GM21825 (cell line): ENCODE results near the gene ZNF576.
"Not testable (repeated sequence)": the region's sequence is repeated elsewhere in the genome, so short reads cannot be mapped to it uniquely, and the experiment has no call there.

Experiments
- ATAC-seq: cut with Tn5 transposase; IDR thresholded peaks from one replicate; pipeline ENCODE4 v1.9.1; 2021; ENCODE audit warnings: mild to moderate bottlenecking, moderate library complexity; ENCODE audit not compliant: unreplicated experiment

ZNF576 gene

DNA sequence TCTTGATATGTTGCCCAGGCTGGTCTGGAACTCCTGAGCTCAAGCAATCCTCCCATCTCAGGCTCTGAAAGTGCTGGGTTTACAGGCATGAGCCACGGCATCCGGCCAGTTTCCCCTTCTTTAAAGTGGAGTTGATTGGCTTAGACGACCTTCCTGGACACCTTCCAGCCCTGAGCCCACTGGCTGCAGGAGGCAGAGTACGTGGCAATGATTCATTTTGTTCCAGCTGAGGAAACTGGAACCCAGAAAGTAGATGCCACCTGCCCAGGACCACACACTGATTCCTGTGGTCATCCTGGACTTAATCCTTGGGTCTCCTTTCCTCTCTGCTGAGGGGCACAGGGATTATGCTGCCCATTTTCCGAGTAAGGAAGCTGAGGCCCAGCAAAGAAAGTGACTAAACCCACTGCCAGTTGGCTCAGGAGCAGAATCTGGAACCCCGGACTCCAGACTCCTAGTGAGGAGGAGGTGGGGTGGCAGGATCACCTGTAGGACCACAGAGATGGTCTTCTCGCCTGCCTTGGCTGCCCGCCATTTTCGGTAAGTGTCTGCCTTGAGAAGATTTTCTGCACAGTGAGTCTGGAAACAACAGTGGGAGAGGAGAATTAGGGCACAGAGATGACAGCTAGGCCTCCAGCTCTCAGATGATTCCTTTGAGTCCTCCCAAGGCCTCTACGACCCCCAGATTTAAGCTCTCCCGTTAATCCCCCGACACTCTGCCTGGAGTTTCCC is 21.8 kb upstream of the ZNF576 start:
- ATAC-seq = no peak

DNA sequence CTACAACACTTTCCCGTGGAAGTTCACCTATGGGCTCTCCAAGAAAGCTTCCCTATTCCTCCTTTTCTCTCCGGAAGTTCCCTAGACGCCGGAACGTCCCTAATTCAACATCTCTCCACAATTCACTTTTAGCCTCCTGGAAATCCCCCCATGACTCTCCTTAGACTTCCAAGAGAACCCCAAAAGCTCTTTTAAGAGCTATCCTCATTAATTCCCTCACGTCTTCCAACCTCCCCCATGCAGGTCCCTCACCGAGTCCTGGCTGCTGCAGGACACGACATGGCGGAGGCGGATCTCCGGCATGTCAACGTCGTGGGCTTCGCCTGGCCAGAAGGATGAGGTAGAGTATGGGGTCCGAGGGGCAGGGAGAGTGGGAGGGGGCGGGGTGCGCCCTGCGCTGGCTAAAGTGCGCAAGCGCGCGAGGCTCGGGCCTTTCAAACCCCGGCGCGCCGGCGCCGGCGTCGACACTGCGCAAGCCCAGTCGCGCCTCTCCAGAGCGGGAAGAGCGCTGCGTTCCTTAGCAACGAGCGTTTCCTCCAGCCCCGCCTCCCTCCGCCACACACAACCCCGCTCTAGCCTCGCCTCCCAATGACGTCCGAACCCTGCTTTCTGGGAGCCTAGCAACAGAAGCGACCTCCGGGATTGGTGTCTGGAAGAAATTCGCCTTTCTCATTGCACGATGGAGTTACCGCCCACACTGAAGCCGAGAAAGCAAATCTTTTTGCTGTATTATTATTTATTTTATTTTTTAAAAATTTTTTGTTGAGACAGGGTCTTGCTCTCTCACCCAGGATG is 21.0 kb upstream of the ZNF576 start, which contains the start of the genes PINLYP and XRCC1:
TSS of gene PINLYP (plus strand) at position 646 of the 795 bp plus-strand sequence. CDS start 1,391 bp downstream, outside the sequence.
TSS of gene XRCC1 (minus strand) at position 372 of the 795 bp plus-strand sequence. CDS start at position 303, 69 bp downstream.
- peak; percentile 92 for ATAC-seq

DNA sequence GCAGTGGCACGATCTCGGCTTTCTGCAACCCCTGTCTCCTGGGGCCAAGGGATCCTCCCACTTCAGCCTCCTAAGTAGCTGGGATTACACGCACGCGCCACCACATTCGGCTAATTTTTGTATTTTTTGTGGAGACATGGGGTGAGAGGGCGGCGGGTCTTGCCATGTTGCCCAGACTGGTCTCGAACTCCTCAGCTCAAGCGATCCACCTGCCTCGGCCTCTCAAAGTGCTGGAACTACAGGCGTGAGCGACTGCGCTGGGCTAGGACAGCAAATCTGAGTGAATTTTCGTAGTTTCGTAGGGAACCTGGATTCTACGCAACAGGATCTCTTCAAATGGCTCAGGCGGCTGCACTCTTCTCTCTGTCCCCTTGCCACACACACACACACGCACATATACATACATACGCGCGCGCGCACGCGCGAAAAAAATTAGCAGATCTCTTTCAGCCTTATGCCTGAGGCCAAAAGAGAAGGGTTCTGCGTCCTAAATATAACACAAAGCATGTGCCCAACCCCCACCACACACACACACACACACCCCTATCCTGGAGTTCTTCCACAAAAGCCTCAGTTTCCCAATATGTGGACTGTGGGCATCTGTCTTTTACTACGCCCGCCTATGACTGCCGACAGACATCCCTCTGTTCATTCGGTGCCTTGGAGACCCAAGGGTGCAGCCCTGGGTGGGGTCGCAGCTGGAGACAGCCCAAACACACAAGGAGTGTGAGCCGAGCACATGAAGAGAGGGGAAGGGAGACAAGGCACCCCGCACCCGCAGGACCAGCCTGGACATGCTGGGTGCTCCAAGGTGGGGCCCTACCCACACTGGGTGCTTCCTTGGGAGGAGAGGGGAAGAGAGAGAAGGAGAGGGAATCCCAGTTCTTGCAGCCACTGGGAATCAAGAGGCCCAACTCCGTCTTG is 20.2 kb upstream of the ZNF576 start:
- no peak for ATAC-seq

DNA sequence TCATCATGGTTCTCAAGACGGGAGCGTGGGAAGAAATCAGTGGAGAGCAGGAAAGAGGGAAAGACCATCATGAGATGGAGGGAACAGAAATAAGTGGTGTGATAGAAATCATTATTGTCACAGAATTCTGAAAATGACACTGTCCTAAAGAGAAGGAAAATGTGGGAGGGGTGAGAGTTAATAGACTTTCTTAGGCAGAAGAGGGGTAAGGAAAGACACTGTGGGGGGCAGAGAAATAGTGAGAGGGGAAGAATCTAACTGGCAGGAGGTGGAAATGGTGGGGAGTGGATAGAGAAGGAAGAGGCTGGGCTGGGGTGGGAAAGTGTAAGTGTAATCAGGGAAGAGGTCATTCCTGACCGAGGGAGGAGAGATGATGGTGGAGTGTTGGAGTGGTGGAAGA is 17.6 kb upstream of the ZNF576 start:
- ATAC-seq = no peak

DNA sequence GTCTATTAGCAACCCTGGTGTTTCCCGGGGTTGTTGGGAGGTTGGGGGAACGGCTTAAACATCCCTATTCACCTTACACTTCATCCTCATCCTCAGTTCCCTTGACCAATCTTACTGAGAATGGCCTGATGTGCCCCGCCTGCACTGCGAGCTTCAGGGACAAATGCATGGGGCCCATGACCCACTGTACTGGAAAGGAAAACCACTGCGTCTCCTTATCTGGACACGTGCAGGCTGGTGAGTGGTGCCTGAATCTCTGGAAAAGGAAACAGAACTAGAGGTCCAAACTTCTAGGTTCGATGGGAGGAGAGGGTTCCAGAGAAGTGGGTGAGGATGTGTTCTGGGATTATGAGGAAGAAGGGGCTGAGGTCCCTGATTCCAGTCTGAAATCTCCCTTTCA is 14.9 kb upstream of the ZNF576 start:
- ATAC-seq = no peak

GRCh38 chr19:43582495-43582894 is 13.9 kb upstream of the ZNF576 start:
- ATAC-seq = no peak

DNA sequence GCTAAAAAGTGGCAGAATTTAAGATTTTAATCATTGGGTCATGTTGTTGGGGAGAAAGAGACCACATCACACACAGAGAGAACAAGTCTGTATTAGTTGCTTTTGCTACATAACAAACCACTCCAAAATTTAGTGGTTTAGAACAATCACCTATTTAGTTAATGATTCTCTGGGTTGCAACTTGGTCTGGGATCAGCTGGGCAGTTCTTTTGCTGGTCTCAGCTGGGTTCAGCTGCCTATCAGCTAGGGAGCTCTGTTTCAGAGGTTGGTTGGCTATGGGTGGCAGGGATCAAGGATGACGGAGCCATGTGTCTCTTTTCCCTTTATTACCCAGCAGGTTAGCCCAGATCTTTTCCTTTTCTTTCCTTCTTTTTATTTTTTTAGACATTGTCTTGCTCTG is 11.9 kb upstream of the ZNF576 start:
- ATAC-seq = no peak

DNA sequence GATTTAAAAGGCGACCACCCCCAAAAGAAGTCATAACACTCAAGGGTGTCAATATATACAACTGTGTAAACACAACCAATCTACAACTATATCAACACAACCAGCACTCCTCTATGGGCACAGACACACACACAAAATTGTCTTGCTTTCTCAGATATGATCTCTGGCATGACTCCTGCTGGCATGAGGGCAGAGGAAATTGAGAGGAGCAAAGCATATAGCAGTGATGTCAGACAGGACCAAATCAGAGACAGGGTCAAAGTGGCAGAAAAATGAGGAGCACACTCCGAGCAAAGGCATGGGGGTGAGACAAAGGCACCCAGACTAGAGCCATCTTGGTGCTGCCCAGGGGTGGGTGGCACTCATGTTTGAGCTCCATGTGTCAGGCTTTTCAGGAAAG is 10.0 kb upstream of the ZNF576 start:
- ATAC-seq = no peak

- not testable (repeated sequence) for ATAC-seq
Observed at GRCh38 chr19:43587029-43587428, 9.4 kb upstream of the ZNF576 start.

DNA sequence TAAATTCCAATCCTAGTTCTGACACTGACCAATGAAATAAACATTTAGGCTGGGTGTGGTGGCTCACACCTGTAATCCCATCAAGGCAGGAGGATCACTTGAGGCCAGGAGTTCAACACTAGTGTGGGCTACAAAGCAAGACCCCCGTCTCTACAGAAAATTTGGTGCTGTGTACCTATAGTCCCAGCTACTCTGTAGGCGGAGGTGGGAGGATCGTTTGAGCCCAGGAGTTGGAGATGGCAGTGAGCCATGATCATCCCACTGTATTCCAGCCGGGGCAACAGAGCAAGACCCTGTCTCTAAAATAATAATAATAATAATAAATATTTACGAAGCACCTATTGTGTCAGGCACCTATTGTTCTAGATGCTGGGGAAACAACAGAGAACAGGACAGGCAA is 7.1 kb upstream of the ZNF576 start:
- ATAC-seq = no peak

GRCh38 chr19:43589678-43590077 is 6.7 kb upstream of the ZNF576 start:
- ATAC-seq = no peak

DNA sequence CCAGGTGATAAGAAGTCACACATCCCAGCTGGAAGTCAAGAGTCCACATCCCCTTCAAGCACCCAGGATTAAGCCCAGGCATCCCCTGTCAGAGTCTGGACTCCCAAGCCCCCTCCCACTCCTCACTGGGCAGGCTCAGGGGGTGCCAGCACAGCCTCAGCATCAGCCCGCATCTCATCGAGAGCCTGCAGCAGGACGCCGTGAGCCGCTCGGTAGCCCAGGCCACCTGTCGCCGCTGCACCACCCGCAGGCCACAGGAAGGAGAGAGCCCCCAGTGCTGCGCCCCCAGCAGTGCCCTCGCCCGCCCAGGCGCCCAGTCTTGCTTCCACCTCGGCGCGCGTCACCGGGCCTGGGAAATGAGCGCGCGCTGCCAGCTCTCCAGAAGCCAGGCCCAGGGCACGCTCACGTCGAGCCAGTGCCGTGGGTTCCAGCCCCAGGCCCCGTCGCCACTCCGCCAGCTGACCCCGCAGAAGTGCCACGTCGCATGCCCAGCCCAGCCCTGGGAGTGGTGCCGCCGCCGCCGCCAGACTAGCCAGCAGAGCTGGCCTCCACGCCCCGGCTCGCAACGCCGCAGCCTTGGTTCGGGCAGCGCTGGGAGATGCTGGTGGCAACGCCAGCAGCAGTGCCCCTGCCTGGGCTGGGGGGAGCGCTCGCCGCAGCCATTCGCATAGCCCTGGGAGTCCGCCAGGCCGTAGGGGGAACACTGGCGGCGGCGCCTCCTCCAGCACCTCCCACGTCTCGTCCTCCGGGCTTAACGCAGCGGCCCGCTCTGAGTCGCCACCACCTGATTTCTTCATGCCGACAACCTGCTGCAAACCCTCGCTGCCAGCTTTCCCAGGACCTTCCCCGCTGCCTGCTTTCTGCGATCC is 4.3 kb upstream of the ZNF576 start:
- ATAC-seq = no peak

DNA sequence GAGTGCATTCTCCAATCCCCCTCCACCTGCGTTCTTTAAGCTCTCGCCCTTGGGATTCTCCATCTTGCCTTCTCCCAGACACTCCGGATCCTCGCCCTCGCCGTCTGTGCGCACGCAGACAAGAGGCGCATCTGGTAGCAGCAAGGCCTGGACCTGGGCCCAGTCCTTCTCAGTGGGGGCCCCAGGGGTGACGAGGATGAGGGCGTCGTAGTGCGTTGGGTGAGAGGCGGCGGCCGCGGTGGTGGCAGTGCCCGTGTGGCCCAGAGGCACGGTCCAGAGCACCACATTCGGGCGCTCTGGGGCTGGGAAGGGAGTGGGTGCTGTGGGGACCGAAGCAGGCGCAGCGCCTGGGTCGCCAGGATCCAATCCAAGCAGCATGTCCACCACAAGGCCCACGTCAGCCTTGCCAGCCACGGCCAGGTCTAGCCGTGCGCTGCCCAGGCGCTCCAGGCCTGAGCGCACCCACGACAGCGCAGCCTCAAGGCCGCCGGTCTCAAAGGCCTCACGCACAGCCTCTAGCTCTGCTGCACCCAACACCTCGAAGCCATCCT is 3.5 kb upstream of the ZNF576 start:
- no peak for ATAC-seq

DNA sequence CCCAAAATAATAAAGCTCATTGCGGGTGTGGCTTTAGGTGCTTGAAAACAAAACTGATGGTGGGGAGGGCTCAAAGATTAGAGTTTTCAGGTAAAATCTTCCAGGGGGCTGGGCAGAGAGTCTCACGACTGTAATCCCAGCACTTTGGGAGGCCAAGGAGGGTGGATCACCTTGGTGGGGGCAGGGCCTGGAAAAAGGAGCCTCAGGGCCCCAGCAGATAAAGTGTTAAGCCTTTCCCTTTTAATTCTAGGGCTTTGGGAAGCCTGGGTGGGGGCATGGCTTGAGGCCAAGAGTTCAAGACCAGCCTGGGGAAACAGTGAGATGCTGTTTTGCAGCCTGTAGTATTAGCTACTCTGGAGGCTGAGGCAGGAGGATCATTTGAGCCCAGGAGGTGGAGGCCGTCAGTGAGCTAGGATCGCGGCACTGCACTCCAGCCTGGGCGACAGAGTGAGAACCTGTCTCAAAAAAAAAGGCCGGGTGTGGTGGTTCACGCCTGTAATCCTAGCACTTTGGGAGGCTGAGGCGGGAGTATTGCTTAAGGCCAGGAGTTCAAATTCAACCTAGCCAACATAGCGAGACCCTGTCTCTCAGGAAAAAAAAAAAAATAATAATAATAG is 2.2 kb upstream of the ZNF576 start:
- no peak for ATAC-seq

DNA sequence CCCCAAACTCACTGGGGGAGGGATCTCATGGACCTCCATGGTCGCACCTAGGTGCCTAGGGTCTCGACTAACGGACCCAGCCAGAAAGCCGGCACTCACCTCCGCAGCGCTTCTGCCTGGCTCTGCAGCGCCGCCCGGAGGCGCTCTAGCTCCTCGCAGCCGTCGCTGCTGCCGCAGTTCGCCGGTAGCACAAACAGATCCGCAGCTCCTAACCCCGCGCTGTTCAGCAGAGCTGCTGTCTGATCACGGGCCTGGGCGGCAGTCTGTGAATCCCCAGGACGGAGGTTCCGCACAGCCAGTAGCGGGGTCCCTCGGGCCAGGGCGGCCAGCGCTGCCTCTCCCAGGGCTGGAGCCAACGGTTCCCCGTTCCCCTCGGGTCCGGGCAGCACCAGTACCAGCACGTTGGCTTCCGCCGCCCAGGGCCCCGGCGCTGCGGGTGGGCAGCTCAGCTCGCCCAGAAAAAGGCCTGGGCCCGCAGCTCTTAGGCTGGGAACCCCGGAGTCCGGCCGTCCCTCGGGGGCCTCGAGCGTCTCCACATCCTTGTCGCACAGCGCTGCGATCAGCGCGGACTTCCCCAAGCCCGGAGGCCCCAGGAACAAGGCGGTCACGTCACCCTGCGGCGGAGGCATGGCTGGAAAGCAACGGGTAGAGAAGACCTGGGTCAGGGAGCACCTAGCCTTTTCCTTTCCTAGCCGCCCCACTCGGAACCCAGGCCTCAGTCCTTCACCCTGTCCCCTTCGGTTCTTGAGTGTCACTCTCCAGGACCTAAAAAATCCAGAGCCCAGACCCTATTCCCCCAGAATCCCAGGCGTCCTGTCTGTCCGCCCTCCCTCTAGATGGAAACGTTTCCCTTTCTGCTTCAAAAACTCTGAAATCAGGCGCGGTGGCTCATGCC is 1.4 kb upstream of the ZNF576 start:
- peak; percentile 17 for ATAC-seq

- ATAC-seq = peak; percentile 2
Observed at GRCh38 chr19:43595605-43595998, 793 bp upstream of the ZNF576 start.

DNA sequence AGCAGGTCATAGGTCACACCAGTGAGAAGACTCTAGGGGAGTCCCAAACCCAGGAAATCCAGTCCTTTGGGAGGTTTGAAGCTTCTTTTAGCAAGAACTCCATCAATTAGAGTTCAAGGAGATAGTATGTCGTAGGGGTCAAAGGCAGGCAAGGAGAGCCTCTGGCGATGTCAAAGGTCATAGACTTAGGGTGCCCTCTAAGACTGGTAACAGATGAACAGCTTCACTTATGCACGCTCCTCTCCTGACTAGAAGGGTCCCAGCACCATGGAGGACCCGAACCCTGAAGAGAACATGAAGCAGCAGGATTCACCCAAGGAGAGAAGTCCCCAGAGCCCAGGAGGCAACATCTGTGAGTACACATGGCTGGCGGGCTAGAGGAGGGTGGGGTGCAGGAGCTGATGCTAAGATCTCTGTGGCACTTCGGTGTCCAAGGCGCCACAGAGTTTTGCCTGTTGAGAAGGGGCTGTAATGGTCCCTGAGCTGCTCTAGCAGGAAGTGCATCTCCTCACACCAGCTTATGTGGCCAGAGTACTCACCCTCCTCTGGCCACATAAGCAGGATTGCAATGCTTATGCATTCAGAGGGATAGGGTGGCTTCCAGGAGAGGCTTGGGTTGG is 557 bp downstream of the ZNF576 start:
- no peak for ATAC-seq

DNA sequence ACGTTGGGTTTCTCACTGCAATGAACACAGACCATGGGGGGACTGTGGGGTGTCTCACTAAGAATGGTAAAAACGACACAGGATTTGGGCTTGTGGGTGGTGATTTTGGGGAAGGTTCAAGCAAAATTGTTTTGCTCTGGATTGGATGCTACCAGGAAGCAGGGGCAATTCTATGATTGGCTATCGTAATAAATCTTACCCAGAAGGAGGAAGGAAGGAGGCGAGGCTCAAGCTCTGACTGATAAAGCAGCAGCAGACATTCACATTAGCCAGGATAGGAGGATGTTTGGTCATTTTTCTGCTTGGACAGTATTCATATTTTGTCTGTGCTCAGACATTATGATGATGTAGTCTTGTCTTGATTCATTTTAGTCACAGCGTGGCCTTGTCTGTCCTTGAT is 1.5 kb downstream of the ZNF576 start:
- no peak for ATAC-seq
